Caki2 (cell line): ENCODE data around the gene THSD7B. TPM values are rescaled to one million over a fixed set of nuclear protein-coding genes. Genes with fewer than 3 reads are reported as not detected.
"Not testable (repeated sequence)": the region's sequence is repeated elsewhere in the genome, so short reads cannot be mapped to it uniquely, and the experiment has no call there.

Experiments used
- DNase-seq: peaks from one replicate; pipeline ENCODE4 v3.0.0-alpha.2; 2015; ENCODE audit warnings: low read depth
- in situ Hi-C: cut with HindIII; loops from 2 replicates; pipeline ENCODE4 v1.10.0; 2016; ENCODE audit warnings: low sequenced_read_pairs, low pct_unique_long_range_greater_than_20kb, mixed read lengths
- total RNA-seq: library from RNA; depleted of rRNA; stranded (reverse); fragments of >200 nt; shearing (Covaris generic); gene quantifications from 2 replicates; pipeline ENCODE4 v1.2.3, GENCODE V29; 2014; ENCODE audit warnings: low replicate concordance

The THSD7B gene
- total RNA-seq, 1 experiment from 2014 or later = not detected

- no peak for DNase-seq
- in situ Hi-C loops = no loop called here
Measured at GRCh38 chr2:137507237-137507636, 741.9 kb downstream of the THSD7B start.

- in situ Hi-C loops = no loop called here
- no peak for DNase-seq
Measured at GRCh38 chr2:137508739-137509384, 743.5 kb downstream of the THSD7B start.

GRCh38 chr2:137511526-137511925 is 746.2 kb downstream of the THSD7B start:
- in situ Hi-C loops = no loop called here
- DNase-seq = no peak

GRCh38 chr2:137521653-137522619 is 756.6 kb downstream of the THSD7B start:
- in situ Hi-C loops = no loop called here
- no peak for DNase-seq

GRCh38 chr2:137522620-137523011 is 757.3 kb downstream of the THSD7B start:
- no peak for DNase-seq
- in situ Hi-C loops = no loop called here

GRCh38 chr2:137523931-137524330 is 758.6 kb downstream of the THSD7B start:
- in situ Hi-C loops = no loop called here
- no peak for DNase-seq

GRCh38 chr2:137525132-137525531 is 759.8 kb downstream of the THSD7B start:
- in situ Hi-C loops = no loop called here

GRCh38 chr2:137525641-137526190 is 760.4 kb downstream of the THSD7B start:
- DNase-seq = no peak
- in situ Hi-C loops = no loop called here

More at GRCh38 chr2:137525132-137525531, 759.8 kb downstream of the THSD7B start:
- no peak for DNase-seq

GRCh38 chr2:137535897-137536296 is 770.6 kb downstream of the THSD7B start:
- in situ Hi-C loops = no loop called here
- no peak for DNase-seq

- in situ Hi-C loops = no loop called here
Measured at GRCh38 chr2:137539336-137539735, 774.0 kb downstream of the THSD7B start.

GRCh38 chr2:137547842-137548241 is 782.5 kb downstream of the THSD7B start:
- DNase-seq = no peak
- in situ Hi-C loops = no loop called here

More at GRCh38 chr2:137539336-137539735, 774.0 kb downstream of the THSD7B start:
- no peak for DNase-seq

- no peak for DNase-seq
- in situ Hi-C loops = no loop called here
Measured at GRCh38 chr2:137566387-137566786, 801.0 kb downstream of the THSD7B start.

GRCh38 chr2:137570484-137570883 is 805.1 kb downstream of the THSD7B start:
- in situ Hi-C loops = no loop called here
- DNase-seq = no peak

- DNase-seq, in situ Hi-C loops: not testable (repeated sequence)
Measured at GRCh38 chr2:137587834-137588233, 822.5 kb downstream of the THSD7B start.

GRCh38 chr2:137588578-137588977 is 823.2 kb downstream of the THSD7B start:
- in situ Hi-C loops, DNase-seq: not testable (repeated sequence)

- in situ Hi-C loops = no loop called here
- DNase-seq = no peak
Measured at GRCh38 chr2:137590102-137590501, 824.8 kb downstream of the THSD7B start.

GRCh38 chr2:137607722-137608318 is 842.5 kb downstream of the THSD7B start:
- DNase-seq = no peak
- in situ Hi-C loops = no loop called here

- in situ Hi-C loops = no loop called here
- DNase-seq = no peak
Measured at GRCh38 chr2:137638932-137639331, 873.6 kb downstream of the THSD7B start.

- no peak for DNase-seq
- in situ Hi-C loops = no loop called here
Measured at GRCh38 chr2:137644731-137645130, 879.4 kb downstream of the THSD7B start.
